ENCODE data around the gene ERRFI1. TPM values are rescaled to one million over a fixed set of nuclear protein-coding genes. Genes with fewer than 3 reads are reported as not detected.

The ERRFI1 gene
- total RNA-seq, 3 donors from 2014 or later, result 48.5 to 84.0 (median 50.2) TPM

- TF ChIP-seq CTCF (IDR thresholded peaks at IDR 0.05), result no peak
- DNase-seq (no peak), ATAC-seq (no peak)
- no peaks in the 10 kb centered on the region for H3K4me1 ChIP-seq (ENCODE audit: low read depth)
- intact Hi-C loops (cut with DNase I, micrococcal nuclease), result no loop called here
- no peaks in the 10 kb centered on the region for H3K9me3 ChIP-seq
- no peak overlapping the region for H3K4me3 ChIP-seq
- H3K36me3 ChIP-seq (ENCODE audit: low read depth), result no peaks in the 10 kb centered on the region
These were observed 39.3 kb upstream of the ERRFI1 start for GRCh38 chr1:8065369-8065768.

GRCh38 chr1:8063298-8064036 lies 37.4 kb upstream of the ERRFI1 start:
- no peak overlapping the region for H3K4me3 ChIP-seq
- intact Hi-C loops (cut with DNase I, micrococcal nuclease), result no loop called here

GRCh38 chr1:8062861-8063260 lies 36.8 kb upstream of the ERRFI1 start:
- intact Hi-C loops (cut with DNase I, micrococcal nuclease), result no loop called here
- ATAC-seq (no peak), DNase-seq (no peak)
- Histone ChIP-seq H3K4me1 (ENCODE audit: low read depth) (no peaks in the 10 kb centered on the region), H3K36me3 (ENCODE audit: low read depth) (no peaks in the 10 kb centered on the region), H3K4me3 (no peak overlapping the region), H3K9me3 (no peaks in the 10 kb centered on the region)
- TF ChIP-seq CTCF (IDR thresholded peaks at IDR 0.05), result no peak

More at GRCh38 chr1:8063298-8064036, 37.4 kb upstream of the ERRFI1 start:
- no peaks in the 10 kb centered on the region for H3K9me3 ChIP-seq
- no peak for TF ChIP-seq CTCF (IDR thresholded peaks at IDR 0.05)
- no peaks in the 10 kb centered on the region for H3K36me3 ChIP-seq (ENCODE audit: low read depth)
- no peaks in the 10 kb centered on the region for H3K4me1 ChIP-seq (ENCODE audit: low read depth)
- ATAC-seq (no peak), DNase-seq (no peak)

- TF ChIP-seq CTCF (IDR thresholded peaks at IDR 0.05), result no peak
- Histone ChIP-seq H3K4me3 (no peak overlapping the region), H3K36me3 (ENCODE audit: low read depth) (no peaks in the 10 kb centered on the region), H3K9me3 (no peaks in the 10 kb centered on the region), H3K4me1 (ENCODE audit: low read depth) (no peaks in the 10 kb centered on the region)
- ATAC-seq, result peak; percentile 50
- intact Hi-C loops (cut with DNase I, micrococcal nuclease), result no loop called here
- DNase-seq, result no peak
These were observed 35.7 kb upstream of the ERRFI1 start for GRCh38 chr1:8061673-8062386.

GRCh38 chr1:8061210-8061609 lies 35.1 kb upstream of the ERRFI1 start:
- peak in 1 of 3 donors; percentile 21 for DNase-seq
- Histone ChIP-seq H3K36me3 (ENCODE audit: low read depth) (no peaks in the 10 kb centered on the region), H3K4me3 (no peak overlapping the region), H3K9me3 (no peaks in the 10 kb centered on the region), H3K4me1 (ENCODE audit: low read depth) (no peaks in the 10 kb centered on the region)
- no peak for TF ChIP-seq CTCF (IDR thresholded peaks at IDR 0.05)
- peak; percentile 97 for ATAC-seq
- intact Hi-C loops (cut with DNase I, micrococcal nuclease), result no loop called here

Measured in mucosa of descending colon (tissue), 3 donors.